Islet precursor cell (in vitro differentiated cells): ENCODE results near the gene PXDN.

ENCODE experiments used
- DNase-seq: peaks from one replicate; pipeline ENCODE4 v3.0.0-alpha.2; 2018

Gene PXDN

GRCh38 chr2:1701556-1702185 lies 42.6 kb downstream of the PXDN start:
- peak; percentile 61 for DNase-seq

- DNase-seq: peak; percentile 41
These were observed 43.3 kb downstream of the PXDN start for GRCh38 chr2:1701020-1701419.

- peak; percentile 16 for DNase-seq
These were observed 43.9 kb downstream of the PXDN start for GRCh38 chr2:1700427-1700826.

- DNase-seq: peak; percentile 60
These were observed 45.9 kb downstream of the PXDN start for GRCh38 chr2:1698188-1698945.

- no peak for DNase-seq
These were observed 46.7 kb downstream of the PXDN start for GRCh38 chr2:1697601-1698000.

- no peak for DNase-seq
These were observed 47.8 kb downstream of the PXDN start for GRCh38 chr2:1696472-1696871.

- peak; percentile 53 for DNase-seq
These were observed 49.7 kb downstream of the PXDN start for GRCh38 chr2:1694371-1695271.

GRCh38 chr2:1693723-1694122 lies 50.6 kb downstream of the PXDN start:
- peak; percentile 60 for DNase-seq

- no peak for DNase-seq
These were observed 52.0 kb downstream of the PXDN start for GRCh38 chr2:1692342-1692741.

- DNase-seq: no peak
These were observed 52.9 kb downstream of the PXDN start for GRCh38 chr2:1691366-1691765.

- DNase-seq: peak; percentile 66
These were observed 54.1 kb downstream of the PXDN start for GRCh38 chr2:1690056-1690775.

- no peak for DNase-seq
These were observed 55.5 kb downstream of the PXDN start for GRCh38 chr2:1688859-1689258.

GRCh38 chr2:1688161-1688560 lies 56.2 kb downstream of the PXDN start:
- no peak for DNase-seq

- peak; percentile 86 for DNase-seq
These were observed 57.1 kb downstream of the PXDN start for GRCh38 chr2:1687254-1687653.

GRCh38 chr2:1686784-1687105 lies 57.6 kb downstream of the PXDN start:
- peak; percentile 83 for DNase-seq

GRCh38 chr2:1685957-1686783 lies 58.1 kb downstream of the PXDN start:
- peak; percentile 96 for DNase-seq

- peak; percentile 51 for DNase-seq
These were observed 59.0 kb downstream of the PXDN start for GRCh38 chr2:1685078-1685956.

- no peak for DNase-seq
These were observed 61.0 kb downstream of the PXDN start for GRCh38 chr2:1683297-1683696.

GRCh38 chr2:1682181-1682440 lies 62.2 kb downstream of the PXDN start:
- DNase-seq: no peak

GRCh38 chr2:1681323-1682180 lies 62.8 kb downstream of the PXDN start:
- DNase-seq: no peak

GRCh38 chr2:1681017-1681318 lies 63.3 kb downstream of the PXDN start:
- no peak for DNase-seq
